Astrocyte (in vitro differentiated cells and primary cell): Measurements from ENCODE around the gene NISCH. TPM values are rescaled to one million over a fixed set of nuclear protein-coding genes. Genes with fewer than 3 reads are reported as not detected.

Experiments used
- DNase-seq: peaks from one replicate; pipeline ENCODE4 v3.0.0-alpha.2; 2010; ENCODE audit warnings: low read depth
- FAIRE-seq: peaks from 2 replicates; lab custom pipeline; 2011; peaks lifted over from hg19 to GRCh38; lab: Jason Lieb, UNC
- H2AFZ ChIP-seq: 2 replicates; pipeline ENCODE4 v1.6.0; 2012; ENCODE audit warnings: low read depth, low read length, inconsistent platforms
- H3K27ac ChIP-seq: 2 replicates; pipeline ENCODE4 v1.5.1; 2011; ENCODE audit warnings: low read depth, low read length, inconsistent platforms
- H3K27me3 ChIP-seq: 2 replicates; pipeline ENCODE4 v1.6.0; 2011; ENCODE audit warnings: low read length, inconsistent platforms; ENCODE audit not compliant: insufficient read depth
- H3K36me3 ChIP-seq: 2 replicates; pipeline ENCODE4 v1.5.1; 2011; ENCODE audit warnings: low read length, inconsistent platforms; ENCODE audit not compliant: insufficient read depth
- H3K4me1 ChIP-seq: 2 replicates; pipeline ENCODE4 v1.5.1; 2011; ENCODE audit warnings: low read length, inconsistent platforms; ENCODE audit not compliant: insufficient read depth
- H3K4me2 ChIP-seq: 2 replicates; pipeline ENCODE4 v1.6.0; 2012; ENCODE audit warnings: low read length, inconsistent platforms
- H3K4me3 ChIP-seq: 2 replicates; pipeline ENCODE4 v1.5.1; 2011; ENCODE audit warnings: low read depth, mild to moderate bottlenecking, low read length, inconsistent platforms; ENCODE audit not compliant: insufficient read depth
- H3K79me2 ChIP-seq: 2 replicates; pipeline ENCODE4 v1.6.0; 2012; ENCODE audit warnings: mild to moderate bottlenecking, low read length, inconsistent platforms; ENCODE audit not compliant: insufficient read depth
- H3K9ac ChIP-seq: 2 replicates; pipeline ENCODE4 v1.6.0; 2012; ENCODE audit warnings: mild to moderate bottlenecking, low read length, inconsistent platforms
- H3K9me3 ChIP-seq: 2 replicates; pipeline ENCODE4 v1.5.1; 2012; ENCODE audit warnings: low read depth, mild to moderate bottlenecking, low read length, inconsistent platforms; ENCODE audit not compliant: insufficient read depth
- H4K20me1 ChIP-seq: 2 replicates; pipeline ENCODE4 v1.6.0; 2012; ENCODE audit warnings: low read length, inconsistent platforms; ENCODE audit not compliant: insufficient read depth
- H3K27ac Mint-ChIP-seq: one replicate; pipeline ENCODE4 v1.8.0; 2021; ENCODE audit warnings: mild to moderate bottlenecking, mixed read lengths; ENCODE audit not compliant: unreplicated experiment
- H3K27me3 Mint-ChIP-seq: one replicate; pipeline ENCODE4 v1.8.0; 2021; ENCODE audit warnings: low read depth, mixed read lengths; ENCODE audit not compliant: unreplicated experiment
- H3K36me3 Mint-ChIP-seq: one replicate; pipeline ENCODE4 v1.8.0; 2021; ENCODE audit warnings: low read depth, mixed read lengths; ENCODE audit not compliant: unreplicated experiment
- H3K4me1 Mint-ChIP-seq: one replicate; pipeline ENCODE4 v1.8.0; 2021; ENCODE audit warnings: low read depth, mixed read lengths; ENCODE audit not compliant: unreplicated experiment
- H3K4me3 Mint-ChIP-seq: one replicate; pipeline ENCODE4 v1.8.0; 2021; ENCODE audit warnings: mild to moderate bottlenecking, moderate library complexity, mixed read lengths; ENCODE audit not compliant: unreplicated experiment
- H3K9me3 Mint-ChIP-seq: one replicate; pipeline ENCODE4 v1.8.0; 2021; ENCODE audit warnings: mild to moderate bottlenecking, mixed read lengths; ENCODE audit not compliant: unreplicated experiment
- EZH2 ChIP-seq: IDR thresholded peaks from 2 replicates; pipeline ENCODE4 v1.6.1; 2012; ENCODE audit warnings: mild to moderate bottlenecking, low read length, inconsistent platforms; ENCODE audit not compliant: insufficient read depth
- total RNA-seq: library from RNA; stranded (reverse); gene quantifications from 2 replicates; pipeline ENCODE4 v1.2.1, GENCODE V29; 2021
- TF ChIP-seq, protein P1 (sequence below): IDR thresholded peaks from 2 replicates; pipeline ENCODE4 v1.5.1; 2011; ENCODE audit warnings: low read depth, mild to moderate bottlenecking, inconsistent platforms, low read length, moderate library complexity; ENCODE audit not compliant: insufficient read depth

NISCH gene
- total RNA-seq, 1 donor from 2014 or later, result 118 TPM

- Histone ChIP-seq H3K9me3 (no peaks in the 10 kb centered on the region), H3K27me3 (no peaks in the 10 kb centered on the region), H3K36me3 (no peaks in the 10 kb centered on the region), H2AFZ (no peak overlapping the region), H3K4me2 (no peak overlapping the region), H3K27ac (no peak overlapping the region), H3K4me3 (no peak overlapping the region), H4K20me1 (no peaks in the 10 kb centered on the region), H3K79me2 (peaks cover 7% of the 10 kb centered on the region), H3K9ac (no peak overlapping the region), H3K4me1 (peaks cover 13% of the 10 kb centered on the region)
- no peaks in the 10 kb centered on the region for H3K9me3 Mint-ChIP-seq
- peaks cover 11% of the 10 kb centered on the region for H3K4me1 Mint-ChIP-seq
- no peak overlapping the region for H3K4me3 Mint-ChIP-seq
- peaks cover 3% of the 10 kb centered on the region for H3K36me3 Mint-ChIP-seq
- H3K27me3 Mint-ChIP-seq, result peaks cover 9% of the 10 kb centered on the region
- no peak for DNase-seq
- no peak overlapping the region for H3K27ac Mint-ChIP-seq
- no peak for FAIRE-seq
- TF ChIP-seq EZH2, result no peak
- TF ChIP-seq, protein P1, sequence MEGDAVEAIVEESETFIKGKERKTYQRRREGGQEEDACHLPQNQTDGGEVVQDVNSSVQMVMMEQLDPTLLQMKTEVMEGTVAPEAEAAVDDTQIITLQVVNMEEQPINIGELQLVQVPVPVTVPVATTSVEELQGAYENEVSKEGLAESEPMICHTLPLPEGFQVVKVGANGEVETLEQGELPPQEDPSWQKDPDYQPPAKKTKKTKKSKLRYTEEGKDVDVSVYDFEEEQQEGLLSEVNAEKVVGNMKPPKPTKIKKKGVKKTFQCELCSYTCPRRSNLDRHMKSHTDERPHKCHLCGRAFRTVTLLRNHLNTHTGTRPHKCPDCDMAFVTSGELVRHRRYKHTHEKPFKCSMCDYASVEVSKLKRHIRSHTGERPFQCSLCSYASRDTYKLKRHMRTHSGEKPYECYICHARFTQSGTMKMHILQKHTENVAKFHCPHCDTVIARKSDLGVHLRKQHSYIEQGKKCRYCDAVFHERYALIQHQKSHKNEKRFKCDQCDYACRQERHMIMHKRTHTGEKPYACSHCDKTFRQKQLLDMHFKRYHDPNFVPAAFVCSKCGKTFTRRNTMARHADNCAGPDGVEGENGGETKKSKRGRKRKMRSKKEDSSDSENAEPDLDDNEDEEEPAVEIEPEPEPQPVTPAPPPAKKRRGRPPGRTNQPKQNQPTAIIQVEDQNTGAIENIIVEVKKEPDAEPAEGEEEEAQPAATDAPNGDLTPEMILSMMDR, result no peak
These were observed 4.7 kb upstream of the NISCH start for GRCh38 chr3:52450489-52451236.

DNA sequence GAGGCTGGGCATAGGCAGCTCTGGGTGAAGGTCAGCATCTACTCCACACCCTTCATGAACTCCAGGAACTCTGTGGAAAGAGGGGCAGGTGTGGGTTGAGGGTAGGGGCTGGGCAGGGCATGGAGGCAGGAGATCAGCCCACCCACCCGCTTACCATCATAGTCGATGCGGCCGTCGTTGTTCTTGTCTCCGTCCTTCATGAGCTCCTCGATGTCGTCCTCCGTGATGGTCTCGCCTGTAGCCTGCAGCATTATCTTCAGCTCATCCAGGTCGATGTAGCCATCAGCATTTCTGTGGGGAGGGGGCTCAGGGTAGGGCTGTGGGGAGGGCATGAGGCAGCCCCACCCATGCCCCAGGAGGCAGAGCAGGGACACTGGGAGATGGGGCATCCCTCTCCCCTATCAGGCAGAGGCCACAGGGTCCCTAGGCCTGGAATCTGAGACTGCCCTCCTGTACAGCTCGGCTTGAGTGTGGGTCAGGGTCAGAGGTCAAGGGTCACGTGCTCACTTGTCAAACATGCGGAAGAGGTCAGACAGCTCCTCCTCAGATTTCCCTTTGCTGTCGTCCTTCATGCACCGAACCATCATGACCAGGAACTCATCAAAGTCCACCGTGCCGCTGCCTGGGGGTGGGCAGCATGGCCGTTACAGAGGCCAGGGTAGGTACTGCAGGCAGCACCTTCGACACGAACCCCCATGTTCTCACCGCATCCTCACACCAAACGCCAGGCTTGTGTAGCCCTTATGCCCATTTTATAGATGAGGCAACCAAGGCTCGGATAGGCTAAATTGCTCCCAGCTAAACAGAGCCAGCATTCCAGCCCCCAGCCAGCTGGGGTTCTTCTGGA lies 3.9 kb upstream of the NISCH start:
- Mint-ChIP-seq H3K4me3 (no peak overlapping the region), H3K4me1 (peaks cover 11% of the 10 kb centered on the region), H3K27me3 (peaks cover 9% of the 10 kb centered on the region), H3K9me3 (no peaks in the 10 kb centered on the region), H3K27ac (no peak overlapping the region), H3K36me3 (peaks cover 3% of the 10 kb centered on the region)
- H3K36me3 ChIP-seq, result no peaks in the 10 kb centered on the region
- TF ChIP-seq, protein P1, result no peak
- FAIRE-seq (no peak), DNase-seq (no peak)
- H2AFZ ChIP-seq, result no peak overlapping the region
- peaks cover 15% of the 10 kb centered on the region for H3K79me2 ChIP-seq
- peaks cover 16% of the 10 kb centered on the region for H3K4me1 ChIP-seq
- peaks cover 4% of the 10 kb centered on the region for H4K20me1 ChIP-seq
- H3K4me3 ChIP-seq, result no peak overlapping the region
- no peaks in the 10 kb centered on the region for H3K9me3 ChIP-seq
- no peak overlapping the region for H3K27ac ChIP-seq
- H3K9ac ChIP-seq, result no peak overlapping the region
- no peak overlapping the region for H3K4me2 ChIP-seq
- no peaks in the 10 kb centered on the region for H3K27me3 ChIP-seq
